ENCODE data around the gene PRKN.
A peak's percentile ranks its signal among the peaks of the same experiment; 100 is the strongest.

DNA sequence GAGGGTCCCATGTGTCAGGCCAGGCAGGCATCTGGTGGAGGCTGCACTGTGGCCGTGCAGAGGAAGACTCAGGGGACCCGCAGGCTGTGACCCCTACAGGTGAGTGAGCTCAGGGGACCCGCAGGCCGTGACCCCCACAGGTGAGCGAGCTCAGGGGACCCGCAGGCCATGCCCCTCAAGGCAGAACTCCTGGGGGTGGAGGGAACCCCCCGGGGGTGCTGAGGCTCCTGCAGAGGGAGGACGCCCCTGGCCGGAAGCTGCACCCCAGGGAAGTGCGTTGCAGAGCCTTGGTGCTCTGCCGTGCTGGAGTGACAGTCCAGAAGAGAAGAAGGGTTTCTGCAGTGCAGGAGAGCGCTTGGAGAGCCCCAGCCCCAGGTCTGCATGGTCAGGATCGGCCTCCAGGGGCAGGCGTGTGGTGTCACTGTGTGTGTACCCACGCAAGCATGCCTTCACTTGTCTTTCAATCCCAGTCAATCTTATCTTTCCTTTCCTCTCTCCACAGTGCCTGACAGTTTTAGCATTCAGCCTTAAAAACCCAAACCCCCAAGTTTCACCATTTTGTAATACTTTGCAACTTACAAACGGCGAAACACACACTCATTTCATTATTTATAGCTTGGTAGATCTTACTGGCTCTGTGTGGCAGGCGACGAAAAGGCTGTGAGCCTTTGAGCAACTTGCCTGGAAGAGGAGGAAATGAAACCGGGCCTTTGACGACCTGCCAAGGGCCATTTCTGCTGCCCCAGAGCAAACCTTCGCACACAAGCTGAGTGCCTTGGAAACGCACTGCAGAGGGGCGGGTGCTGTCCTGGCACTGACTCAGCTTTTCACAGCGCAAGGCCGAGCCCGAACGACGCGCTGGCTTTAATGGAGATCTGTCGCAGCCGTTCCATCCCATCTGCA lies 1352.3 kb downstream of the PRKN start:
- TF ChIP-seq, protein P1, sequence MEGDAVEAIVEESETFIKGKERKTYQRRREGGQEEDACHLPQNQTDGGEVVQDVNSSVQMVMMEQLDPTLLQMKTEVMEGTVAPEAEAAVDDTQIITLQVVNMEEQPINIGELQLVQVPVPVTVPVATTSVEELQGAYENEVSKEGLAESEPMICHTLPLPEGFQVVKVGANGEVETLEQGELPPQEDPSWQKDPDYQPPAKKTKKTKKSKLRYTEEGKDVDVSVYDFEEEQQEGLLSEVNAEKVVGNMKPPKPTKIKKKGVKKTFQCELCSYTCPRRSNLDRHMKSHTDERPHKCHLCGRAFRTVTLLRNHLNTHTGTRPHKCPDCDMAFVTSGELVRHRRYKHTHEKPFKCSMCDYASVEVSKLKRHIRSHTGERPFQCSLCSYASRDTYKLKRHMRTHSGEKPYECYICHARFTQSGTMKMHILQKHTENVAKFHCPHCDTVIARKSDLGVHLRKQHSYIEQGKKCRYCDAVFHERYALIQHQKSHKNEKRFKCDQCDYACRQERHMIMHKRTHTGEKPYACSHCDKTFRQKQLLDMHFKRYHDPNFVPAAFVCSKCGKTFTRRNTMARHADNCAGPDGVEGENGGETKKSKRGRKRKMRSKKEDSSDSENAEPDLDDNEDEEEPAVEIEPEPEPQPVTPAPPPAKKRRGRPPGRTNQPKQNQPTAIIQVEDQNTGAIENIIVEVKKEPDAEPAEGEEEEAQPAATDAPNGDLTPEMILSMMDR (IDR thresholded peaks at IDR 0.05) = peak; percentile 28
- TF ChIP-seq ZFX (IDR thresholded peaks at IDR 0.05; ENCODE audit: borderline replicate concordance) = no peak

Data from 22Rv1 (cell line).